Prostate gland (tissue), 2 donors: Measurements from ENCODE around the gene ACKR4.

Experiments used
- POLR2A ChIP-seq: fragments of 450-650 bp; IDR thresholded peaks from one replicate; pipeline ENCODE4 v1.6.1; 2016; ENCODE audit warnings: antibody characterized with exemption, mild to moderate bottlenecking
- TF ChIP-seq, protein P1 (sequence below), 4 experiments: fragments of 200-600 bp in 2 of 4; fragments of 450-650 bp in 2 of 4; sonication (generic) in 2 of 4; IDR thresholded peaks; 1 replicate in 3 of 4; 2 replicates in 1 of 4; pipeline ENCODE4 v1.5.1; 2016 to 2019; ENCODE audit warnings: antibody characterized with exemption in 4 of 4, mild to moderate bottlenecking in 2 of 4, moderate library complexity in 2 of 4

- TF ChIP-seq, protein P1, sequence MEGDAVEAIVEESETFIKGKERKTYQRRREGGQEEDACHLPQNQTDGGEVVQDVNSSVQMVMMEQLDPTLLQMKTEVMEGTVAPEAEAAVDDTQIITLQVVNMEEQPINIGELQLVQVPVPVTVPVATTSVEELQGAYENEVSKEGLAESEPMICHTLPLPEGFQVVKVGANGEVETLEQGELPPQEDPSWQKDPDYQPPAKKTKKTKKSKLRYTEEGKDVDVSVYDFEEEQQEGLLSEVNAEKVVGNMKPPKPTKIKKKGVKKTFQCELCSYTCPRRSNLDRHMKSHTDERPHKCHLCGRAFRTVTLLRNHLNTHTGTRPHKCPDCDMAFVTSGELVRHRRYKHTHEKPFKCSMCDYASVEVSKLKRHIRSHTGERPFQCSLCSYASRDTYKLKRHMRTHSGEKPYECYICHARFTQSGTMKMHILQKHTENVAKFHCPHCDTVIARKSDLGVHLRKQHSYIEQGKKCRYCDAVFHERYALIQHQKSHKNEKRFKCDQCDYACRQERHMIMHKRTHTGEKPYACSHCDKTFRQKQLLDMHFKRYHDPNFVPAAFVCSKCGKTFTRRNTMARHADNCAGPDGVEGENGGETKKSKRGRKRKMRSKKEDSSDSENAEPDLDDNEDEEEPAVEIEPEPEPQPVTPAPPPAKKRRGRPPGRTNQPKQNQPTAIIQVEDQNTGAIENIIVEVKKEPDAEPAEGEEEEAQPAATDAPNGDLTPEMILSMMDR (IDR thresholded peaks at IDR 0.05) = no peak
- no peak for TF ChIP-seq POLR2A
Observed at GRCh38 chr3:132637590-132637989, 40.5 kb downstream of the ACKR4 start.
